Activated B cell treated with CpG ODN at 0.5 μM for 24 hours (primary cell): ENCODE measurements around the gene PRR35. TPM values are rescaled to one million over a fixed set of nuclear protein-coding genes. Genes with fewer than 3 reads are reported as not detected.

Source experiments
- ATAC-seq: fragments of 200-7000 bp; cut with Tn5 transposase; one replicate; pipeline ENCODE4 v1.10.0; 2021; ENCODE audit warnings: low read depth, mild to moderate bottlenecking, moderate library complexity
- CTCF ChIA-PET: fragments of 350-600 bp; sonication (Branson Sonifier 250); formaldehyde crosslinking; loops from one replicate; lab custom pipeline; 2021; ENCODE audit warnings: antibody characterized with exemption; lab: Charles Lee
- POLR2A ChIA-PET: fragments of 350-600 bp; sonication (Branson Sonifier 250); formaldehyde crosslinking; loops from one replicate; lab custom pipeline; 2021; ENCODE audit warnings: antibody characterized with exemption; lab: Charles Lee
- DNase-seq: peaks from one replicate; pipeline ENCODE4 v3.0.0; 2022
- H3K27ac Mint-ChIP-seq: one replicate; pipeline ENCODE4 v1.8.0; 2020; ENCODE audit warnings: mixed read lengths
- H3K27me3 Mint-ChIP-seq: one replicate; pipeline ENCODE4 v1.8.0; 2021; ENCODE audit warnings: mixed read lengths
- H3K36me3 Mint-ChIP-seq: one replicate; pipeline ENCODE4 v1.8.0; 2021; ENCODE audit warnings: low read depth, mixed read lengths
- H3K4me1 Mint-ChIP-seq: one replicate; pipeline ENCODE4 v1.8.0; 2021; ENCODE audit warnings: mixed read lengths
- H3K4me3 Mint-ChIP-seq: one replicate; pipeline ENCODE4 v1.8.0; 2020; ENCODE audit warnings: mild to moderate bottlenecking, mixed read lengths
- H3K9me3 Mint-ChIP-seq: one replicate; pipeline ENCODE4 v1.8.0; 2020; ENCODE audit warnings: mixed read lengths
- CTCF ChIP-seq: fragments of 200-600 bp; IDR thresholded peaks from one replicate; pipeline ENCODE4 v1.8.0; 2022; ENCODE audit warnings: antibody characterized with exemption, mild to moderate bottlenecking
- intact Hi-C: fragments of 100-400 bp; cut with micrococcal nuclease; formaldehyde crosslinking; loops from one replicate; pipeline ENCODE4 v1.15.1; 2024
- total RNA-seq: library from RNA; stranded (reverse); gene quantifications from 2 replicates; pipeline ENCODE4 v1.2.3, GENCODE V29; 2022

PRR35 gene
- total RNA-seq, 1 donor from 2014 or later: not detected

GRCh38 chr16:525123-525519 lies 35.1 kb upstream of the PRR35 start:
- peaks cover 39% of the 10 kb centered on the region for H3K4me1 Mint-ChIP-seq
- H3K4me3 Mint-ChIP-seq: peak overlapping the region; percentile 56
- intact Hi-C loops: loop anchor here (5.0 kb wide), 5 partner anchors 42 to 388 kb away; partner anchors contain the start of genes NHLRC4, NPRL3, PGAP6 and PIGQ
- CTCF ChIA-PET: no interaction called here
- H3K36me3 Mint-ChIP-seq: peaks cover 7% of the 10 kb centered on the region
- peak overlapping the region; percentile 84 for H3K27ac Mint-ChIP-seq
- no peak for TF ChIP-seq CTCF
- POLR2A ChIA-PET: no interaction called here
- no peak for DNase-seq
- H3K27me3 Mint-ChIP-seq: no peaks in the 10 kb centered on the region
- ATAC-seq: no peak
- H3K9me3 Mint-ChIP-seq: no peaks in the 10 kb centered on the region

GRCh38 chr16:525520-526180 lies 34.5 kb upstream of the PRR35 start:
- H3K27me3 Mint-ChIP-seq: no peaks in the 10 kb centered on the region
- ATAC-seq (peak; percentile 2), DNase-seq (no peak)
- POLR2A ChIA-PET: interaction anchor here (1.2 kb wide), 1 partner anchor 286 kb away, joined by 8 read pairs; no protein-coding TSS in a partner anchor
- intact Hi-C loops: loop anchor here (2.0 to 5.0 kb wide), 7 partner anchors 42 to 1087 kb away; partner anchors contain the start of genes AXIN1, CRAMP1, IFT140 and NHLRC4
- H3K4me3 Mint-ChIP-seq: peak overlapping the region; percentile 56
- H3K27ac Mint-ChIP-seq: peak overlapping the region; percentile 84
- CTCF ChIA-PET: interaction anchor here (1.3 kb wide), 1 partner anchor 134 kb away, joined by 3 read pairs; no protein-coding TSS in a partner anchor
- no peaks in the 10 kb centered on the region for H3K9me3 Mint-ChIP-seq
- TF ChIP-seq CTCF: no peak
- H3K4me1 Mint-ChIP-seq: peaks cover 43% of the 10 kb centered on the region
- peaks cover 2% of the 10 kb centered on the region for H3K36me3 Mint-ChIP-seq

- Mint-ChIP-seq H3K27me3 (no peaks in the 10 kb centered on the region), H3K4me1 (peaks cover 43% of the 10 kb centered on the region), H3K36me3 (no peaks in the 10 kb centered on the region), H3K9me3 (no peaks in the 10 kb centered on the region), H3K27ac (peak overlapping the region; percentile 82), H3K4me3 (peak overlapping the region; percentile 86)
- CTCF ChIA-PET: interaction anchor here (1.3 kb wide), 1 partner anchor 134 kb away, joined by 3 read pairs; no protein-coding TSS in a partner anchor
- POLR2A ChIA-PET: interaction anchor here (0.6 to 1.6 kb wide), 10 partner anchors 41 to 1151 kb away, joined by 3 to 8 read pairs (median 3); partner anchors contain the start of genes JPT2, METTL26 and NHLRC4
- DNase-seq (no peak), ATAC-seq (no peak)
- intact Hi-C loops: loop anchor here (1.0 to 5.0 kb wide), 11 partner anchors 41 to 1086 kb away; partner anchors contain the start of genes AXIN1, CRAMP1, IFT140 and JMJD8
- TF ChIP-seq CTCF: no peak
Measured at GRCh38 chr16:526181-527014, 33.8 kb upstream of the PRR35 start.

GRCh38 chr16:527015-527903 lies 32.9 kb upstream of the PRR35 start, which contains the start of gene CAPN15:
Gene CAPN15, plus strand, starts transcription at chr16:527712. Its CDS starts 19,127 bp downstream, at chr16:546839.
- CTCF ChIA-PET: no interaction called here
- intact Hi-C loops: loop anchor here (1.0 to 5.0 kb wide), 11 partner anchors 40 to 1086 kb away; partner anchors contain the start of genes AXIN1, CRAMP1, IFT140 and JMJD8
- no peak for TF ChIP-seq CTCF
- peak; percentile 81 for ATAC-seq
- no peaks in the 10 kb centered on the region for H3K9me3 Mint-ChIP-seq
- peak; percentile 91 for DNase-seq
- no peaks in the 10 kb centered on the region for H3K27me3 Mint-ChIP-seq
- H3K4me1 Mint-ChIP-seq: peaks cover 43% of the 10 kb centered on the region
- no peaks in the 10 kb centered on the region for H3K36me3 Mint-ChIP-seq
- H3K27ac Mint-ChIP-seq: peak within 1 kb of the TSS; percentile 82
- H3K4me3 Mint-ChIP-seq: peak within 1 kb of the TSS; percentile 86
- POLR2A ChIA-PET: interaction anchor here (0.6 to 1.6 kb wide), 11 partner anchors 9 to 1151 kb away, joined by 3 to 8 read pairs (median 3); partner anchors contain the start of genes JPT2, METTL26 and NHLRC4
